ENCODE data around the gene P2RX1.
A peak's percentile ranks its signal among the peaks of the same experiment; 100 is the strongest.
"Not testable (repeated sequence)": the region's sequence is repeated elsewhere in the genome, so short reads cannot be mapped to it uniquely, and the experiment has no call there.

P2RX1 gene

DNA sequence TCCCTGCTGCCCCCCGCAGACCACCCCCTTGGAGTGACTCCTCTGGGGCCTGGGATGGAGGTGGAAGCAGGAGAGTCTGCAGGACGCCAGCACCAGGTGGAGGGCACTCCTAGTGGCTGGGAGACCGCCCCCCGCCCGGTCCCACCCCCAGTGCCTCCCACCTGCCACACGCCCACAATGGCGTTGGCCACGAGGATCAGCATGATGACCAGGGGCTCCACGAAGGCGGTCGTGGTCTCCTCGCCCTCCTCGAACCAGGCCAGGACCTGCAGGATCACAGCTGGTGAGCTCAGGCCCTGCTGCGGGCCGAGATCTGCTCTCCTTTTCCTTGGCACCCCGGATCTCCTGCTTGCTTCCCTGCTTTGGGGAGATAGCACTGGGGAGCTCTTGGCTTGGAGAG, 35.2 kb upstream of the P2RX1 start:
- DNase-seq (ENCODE audit: low spot score), result no peak

DNA sequence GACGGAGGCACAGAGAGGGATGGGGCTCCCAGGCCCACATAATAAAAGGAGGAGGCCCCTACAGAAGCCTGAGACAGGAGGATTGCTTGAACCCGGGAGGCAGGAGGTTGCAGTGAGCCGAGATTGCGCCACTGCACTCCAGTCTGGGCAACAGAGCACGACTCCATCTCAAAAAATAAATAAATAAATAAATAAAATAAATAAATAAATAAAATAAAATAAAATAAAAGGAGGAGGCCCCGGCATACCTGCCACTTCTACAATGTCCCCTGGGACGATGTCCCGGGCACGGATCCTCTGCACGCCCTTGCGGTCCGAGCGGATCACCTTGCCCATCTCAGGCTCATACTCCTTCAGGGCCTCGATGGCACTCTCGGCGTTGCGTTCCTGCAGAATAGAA, 34.7 kb upstream of the P2RX1 start:
- no peak for DNase-seq (ENCODE audit: low spot score)

DNA sequence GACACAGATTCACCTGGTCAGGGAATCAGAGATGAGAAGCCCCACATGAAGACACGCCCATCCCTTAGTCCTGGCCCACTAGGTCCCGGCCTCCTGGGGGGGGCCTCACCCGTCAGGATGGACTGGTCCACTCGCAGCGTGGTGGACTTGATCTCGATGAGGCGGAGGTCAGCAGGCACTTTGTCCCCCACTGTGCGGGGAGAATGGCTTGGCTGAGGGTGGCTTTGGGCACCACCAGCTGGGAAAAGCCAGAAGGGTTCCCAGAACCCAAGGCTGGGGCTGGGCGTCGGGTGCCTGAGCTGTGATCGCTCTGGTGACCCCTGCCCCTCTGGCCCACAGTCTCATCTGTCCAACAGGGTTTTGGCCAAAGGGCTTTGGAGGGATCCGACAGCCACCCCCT, 34.3 kb upstream of the P2RX1 start:
- no peak for DNase-seq (ENCODE audit: low spot score)

DNA sequence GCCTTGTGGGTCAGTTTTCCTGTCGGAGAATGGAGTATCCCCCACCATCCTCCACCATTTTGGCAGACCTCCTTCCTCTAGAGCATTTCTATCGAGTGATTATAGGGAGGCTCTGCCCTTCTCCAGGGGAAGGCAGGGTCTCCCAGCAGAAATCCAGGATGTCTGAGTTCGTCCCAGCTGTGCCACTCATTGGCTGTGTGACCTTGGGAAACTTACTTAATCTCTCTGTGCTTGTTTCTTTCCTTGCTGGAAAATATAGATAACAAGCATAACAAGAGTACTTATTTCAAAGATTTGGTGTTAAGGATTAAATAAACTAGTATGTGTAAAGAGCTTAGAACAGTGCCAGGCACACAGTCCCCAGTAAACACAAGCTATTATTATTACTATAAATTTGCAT, 33.2 kb upstream of the P2RX1 start:
- no peak for DNase-seq (ENCODE audit: low spot score)

DNA sequence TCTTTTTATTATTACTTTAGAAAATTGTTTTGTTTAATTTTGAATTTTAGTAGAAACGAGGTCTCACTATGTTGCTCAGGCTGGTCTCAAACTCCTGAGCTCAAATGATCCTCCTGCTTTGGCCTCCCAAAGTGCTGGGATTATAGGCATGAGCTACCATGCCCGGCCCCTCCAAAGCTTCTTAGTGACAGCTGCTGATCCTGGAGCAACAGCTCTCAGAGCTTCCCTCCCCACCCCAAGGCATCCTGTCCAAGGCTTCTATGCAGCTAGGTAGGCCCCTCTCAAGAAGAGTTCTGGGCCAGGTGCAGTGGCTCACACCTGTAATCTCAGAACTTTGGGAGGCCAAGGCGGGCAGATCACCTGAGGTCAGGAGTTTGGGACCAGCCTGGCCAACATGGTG, 32.3 kb upstream of the P2RX1 start:
- not testable (repeated sequence) for DNase-seq (ENCODE audit: low spot score)

DNA sequence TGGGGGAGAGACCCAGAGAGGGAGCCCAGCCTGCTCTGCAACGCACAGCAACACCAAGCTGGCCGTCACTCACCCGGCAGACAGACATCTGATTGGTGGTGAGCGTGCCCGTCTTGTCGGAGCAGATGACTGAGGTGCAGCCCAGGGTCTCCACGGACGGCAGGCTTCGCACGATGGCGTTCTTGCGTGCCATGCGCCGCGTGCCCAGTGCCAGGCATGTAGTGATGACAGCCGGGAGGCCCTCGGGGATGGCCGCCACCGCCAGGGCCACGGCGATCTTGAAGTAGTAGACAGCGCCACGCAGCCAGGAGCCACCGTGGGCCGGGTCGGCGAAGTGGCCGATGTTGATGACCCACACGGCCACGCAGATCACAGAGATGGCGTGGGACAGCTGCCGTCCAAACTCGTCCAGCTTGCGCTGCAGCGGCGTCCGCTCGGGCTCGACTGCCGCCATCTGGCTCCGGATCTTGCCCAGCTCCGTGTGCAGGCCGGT, 31.1 kb upstream of the P2RX1 start:
- no peak for DNase-seq (ENCODE audit: low spot score)

DNA sequence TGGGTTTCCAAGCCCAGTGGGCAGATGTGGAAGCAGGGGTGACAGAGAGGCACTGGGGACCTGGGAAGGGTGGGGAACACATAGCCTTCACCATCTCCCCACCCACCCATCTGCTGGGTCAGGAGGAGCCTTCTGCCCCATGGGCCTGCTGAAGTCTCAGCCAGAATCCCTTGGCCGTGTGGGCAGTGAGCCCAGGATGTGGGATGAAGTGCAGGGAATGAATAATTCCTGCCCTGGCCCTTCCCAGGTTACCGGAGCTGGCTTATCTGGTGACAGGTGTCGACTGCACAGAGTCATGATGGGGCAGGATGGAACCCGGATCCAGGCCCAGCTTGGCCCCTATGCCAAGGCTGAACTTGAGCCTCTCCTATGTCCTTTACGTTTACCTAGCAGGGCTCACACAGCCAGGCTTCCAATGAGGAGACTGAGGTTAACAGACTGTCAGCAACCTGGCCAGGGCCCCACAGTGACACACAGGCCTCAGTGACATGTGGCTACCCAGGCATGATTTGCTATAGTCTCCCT, 30.5 kb upstream of the P2RX1 start:
- no peak for DNase-seq (ENCODE audit: low spot score)

DNA sequence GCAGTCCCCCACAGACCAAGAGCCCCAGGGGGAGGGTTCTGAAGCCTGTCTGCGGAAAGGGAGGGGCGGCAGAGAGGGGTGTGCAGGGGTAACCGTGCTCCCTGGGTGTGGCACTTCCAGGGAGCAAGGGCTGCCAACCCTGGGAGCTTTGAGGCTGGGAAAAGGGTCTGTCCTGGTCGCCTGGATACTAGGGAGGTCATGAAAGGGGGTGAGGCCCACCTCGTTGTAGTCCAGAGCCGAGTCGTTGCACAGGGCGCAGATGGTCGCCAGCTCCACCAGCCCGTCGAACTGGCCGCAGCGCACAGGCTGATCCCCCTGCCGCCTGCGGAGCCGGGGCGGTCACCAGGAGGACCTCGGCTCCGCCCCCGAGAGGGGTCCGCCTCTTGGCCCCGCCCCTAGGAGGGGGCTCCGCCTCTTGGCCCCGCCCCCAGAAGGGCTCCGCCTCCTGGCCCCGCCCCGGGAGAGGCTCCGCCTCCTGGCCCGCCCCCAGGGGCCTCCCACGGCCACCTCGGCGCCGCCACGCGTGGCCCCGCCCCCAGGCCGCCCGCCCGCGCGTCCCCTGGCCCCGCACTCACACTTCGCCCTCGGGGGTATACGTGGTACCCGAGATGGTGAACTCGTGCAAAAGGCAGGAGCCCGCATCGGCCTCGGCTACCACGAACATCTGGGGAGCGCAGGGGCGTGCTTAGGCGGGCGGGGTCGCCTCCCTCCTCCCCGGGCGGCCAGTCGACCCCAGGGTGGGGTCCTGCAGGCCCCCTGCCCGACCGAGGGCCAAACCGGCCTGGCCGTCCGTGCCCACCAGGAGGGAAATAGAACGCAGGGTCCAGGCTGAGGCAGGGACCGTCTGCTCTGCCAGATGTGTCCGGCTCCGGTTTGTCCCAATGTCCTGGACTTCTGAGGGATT, 28.5 kb upstream of the P2RX1 start:
- DNase-seq (ENCODE audit: low spot score), result peak; percentile 11

DNA sequence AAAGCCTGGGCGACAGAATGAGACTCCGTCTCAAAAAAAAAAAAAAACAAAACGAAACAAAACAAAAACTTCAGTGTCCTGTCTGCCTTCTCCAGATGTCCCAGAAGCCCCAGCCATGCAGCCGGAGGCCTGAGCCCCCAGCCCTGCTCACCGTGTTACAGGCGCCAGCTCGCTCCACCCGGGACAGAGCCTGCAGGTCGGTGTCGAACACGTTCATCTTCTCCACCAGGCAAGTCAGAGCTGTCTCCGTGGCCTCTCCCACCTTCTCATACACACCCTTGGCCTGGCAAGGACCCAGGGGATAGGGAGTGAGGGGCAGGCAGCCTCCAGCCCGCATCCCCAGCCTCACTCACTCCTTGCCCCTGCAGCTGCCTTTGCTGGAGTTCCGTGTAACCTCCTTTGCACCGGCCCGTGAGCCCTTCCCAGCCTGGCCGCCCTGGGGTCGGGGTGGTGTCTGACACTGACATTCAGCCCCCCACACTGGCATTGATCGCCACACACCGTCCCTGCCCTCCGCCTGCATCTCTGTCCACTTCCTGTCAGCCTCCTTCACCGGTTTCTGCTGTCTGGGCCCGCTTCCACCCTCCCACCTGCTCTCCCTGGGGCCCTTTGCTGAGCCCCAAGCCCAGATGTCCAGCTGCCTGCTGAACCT, 27.1 kb upstream of the P2RX1 start:
- DNase-seq (ENCODE audit: low spot score), result no peak

DNA sequence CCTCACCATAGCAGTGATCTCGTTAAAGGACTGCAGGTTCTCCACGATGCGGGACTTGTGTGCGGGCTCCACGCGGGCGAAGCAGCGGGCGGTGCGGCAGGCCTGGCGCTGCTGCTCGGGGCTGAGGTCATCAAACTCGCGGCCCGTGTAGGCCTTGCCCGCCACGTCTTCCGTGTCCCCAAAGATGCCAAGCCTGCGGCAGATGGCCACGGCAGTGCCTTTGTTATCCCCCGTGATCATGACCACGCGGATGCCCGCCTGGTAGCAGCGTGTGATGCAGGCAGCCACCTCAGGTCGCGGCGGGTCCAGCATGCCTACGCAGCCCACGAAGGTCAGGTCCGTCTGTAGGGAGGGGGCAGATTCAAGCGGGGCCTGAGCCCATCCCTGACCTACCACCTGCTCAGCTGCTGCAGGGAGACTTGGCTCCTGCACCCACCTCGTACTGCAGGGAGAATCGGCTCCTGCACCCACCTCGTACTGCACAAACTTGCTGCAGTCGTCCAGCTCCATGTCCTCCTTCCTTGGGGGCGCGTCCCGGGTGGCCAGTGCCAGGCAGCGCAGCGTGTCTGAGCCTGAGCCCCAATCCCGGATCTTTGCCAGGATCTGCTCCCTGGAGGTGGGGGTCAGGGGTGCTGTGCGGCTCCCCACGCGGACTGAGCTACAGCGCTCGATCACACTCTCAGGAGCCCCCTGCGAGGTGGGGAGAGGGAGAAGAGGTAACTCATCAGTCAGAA, 24.9 kb upstream of the P2RX1 start:
- no peak for DNase-seq (ENCODE audit: low spot score)

DNA sequence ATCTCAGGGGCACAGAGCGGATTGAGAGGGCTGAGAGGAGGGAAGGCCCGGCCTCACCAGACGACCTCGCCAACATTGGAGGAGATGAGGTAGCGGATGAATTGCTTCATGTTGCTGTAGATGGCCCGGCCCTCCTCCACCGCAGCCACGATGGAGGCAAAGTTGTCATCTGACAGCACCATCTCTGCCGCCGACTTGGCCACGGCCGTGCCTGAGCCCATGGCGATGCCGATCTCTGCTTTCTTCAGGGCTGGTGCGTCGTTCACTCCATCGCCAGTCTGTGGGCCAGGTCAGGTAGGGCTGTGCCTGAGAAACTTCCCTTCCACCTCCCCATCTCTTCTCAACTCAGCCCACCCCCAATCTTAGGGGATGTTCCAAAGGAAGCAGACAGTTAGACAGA, 21.1 kb upstream of the P2RX1 start:
- no peak for DNase-seq (ENCODE audit: low spot score)

DNA sequence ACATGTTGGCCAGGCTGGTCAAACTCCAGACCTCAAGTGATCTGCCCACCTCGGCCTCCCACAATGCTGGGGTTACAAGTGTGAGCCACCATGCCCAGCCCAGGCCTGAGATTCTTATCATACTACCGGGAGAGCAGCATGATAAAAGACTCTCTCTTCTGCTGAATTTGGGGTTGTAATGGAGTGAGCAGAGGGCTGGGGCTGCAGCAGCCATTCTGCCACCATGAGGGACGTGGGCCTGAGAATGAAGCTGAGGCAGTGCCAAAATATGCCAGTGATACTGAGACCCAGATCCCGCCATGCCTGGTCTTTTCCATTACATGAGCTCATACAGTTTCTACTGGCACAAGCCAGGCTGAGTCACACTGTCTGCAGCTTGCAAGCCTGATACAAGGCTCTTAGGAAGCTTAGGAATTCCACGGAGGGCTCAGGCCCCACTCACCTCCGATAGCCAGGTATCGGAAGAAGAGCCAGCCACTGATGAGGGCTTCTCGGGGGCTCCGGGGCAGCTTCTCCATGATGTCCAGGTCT, 19.6 kb upstream of the P2RX1 start:
- no peak for DNase-seq (ENCODE audit: low spot score)

DNA sequence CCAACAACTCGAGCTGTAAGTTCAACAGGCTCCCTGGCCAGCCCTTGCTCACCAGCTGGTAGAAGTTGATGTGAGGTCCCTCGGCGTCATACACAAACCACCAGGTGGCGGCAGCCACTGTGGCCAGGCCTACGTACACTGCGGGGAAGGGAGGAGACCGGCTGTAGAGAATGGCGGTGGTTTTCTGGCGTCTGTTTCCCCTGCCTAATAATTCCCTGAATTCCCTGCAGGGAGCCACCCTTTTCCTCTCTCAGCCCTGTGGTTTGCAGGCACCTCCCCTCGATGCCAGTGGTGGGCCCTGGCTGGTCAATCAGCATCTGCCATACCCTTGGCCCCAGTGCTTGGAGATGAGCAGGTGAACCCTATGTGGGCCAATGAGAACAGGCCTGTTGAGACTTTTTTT, 18.9 kb upstream of the P2RX1 start:
- no peak for DNase-seq (ENCODE audit: low spot score)

DNA sequence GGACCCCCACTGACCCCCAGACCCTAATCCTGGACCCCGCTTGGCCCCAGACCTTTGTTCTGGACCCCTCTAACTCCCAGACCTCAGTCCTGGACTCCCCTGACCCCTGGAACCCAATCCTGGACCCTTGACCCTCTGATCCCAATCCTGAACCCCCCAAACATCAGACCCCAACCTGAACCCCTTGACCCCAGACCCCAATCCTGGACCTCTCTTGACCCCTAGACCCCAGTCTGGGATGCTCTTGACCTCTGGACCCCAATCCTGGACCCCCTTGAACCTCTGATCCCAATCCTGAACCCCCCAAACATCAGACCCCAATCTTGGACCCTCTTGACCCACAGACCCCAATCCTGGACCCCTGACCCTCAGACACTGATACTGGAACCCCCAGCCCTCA, 13.5 kb upstream of the P2RX1 start:
- no peak for DNase-seq (ENCODE audit: low spot score)

DNA sequence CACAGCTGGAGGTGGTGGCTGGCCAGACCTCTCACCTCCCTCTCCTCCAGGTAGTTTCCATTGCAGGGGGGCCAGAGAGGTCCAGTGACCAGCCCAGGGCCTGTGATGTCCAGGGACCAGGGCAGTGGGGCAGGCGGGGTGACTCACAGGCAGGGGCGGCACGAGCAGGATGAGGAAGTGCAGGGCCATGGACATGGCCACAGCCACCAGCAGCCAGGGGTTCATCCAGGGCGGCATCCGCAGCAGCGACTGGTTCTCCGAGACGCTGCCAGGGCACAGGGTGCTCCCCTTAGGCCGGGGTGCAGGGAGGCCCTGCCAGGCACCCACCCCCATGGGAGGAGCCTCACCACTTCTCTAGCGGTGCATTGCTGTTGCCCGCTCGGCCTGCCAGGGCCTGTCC, 12.9 kb upstream of the P2RX1 start:
- DNase-seq (ENCODE audit: low spot score), result no peak

DNA sequence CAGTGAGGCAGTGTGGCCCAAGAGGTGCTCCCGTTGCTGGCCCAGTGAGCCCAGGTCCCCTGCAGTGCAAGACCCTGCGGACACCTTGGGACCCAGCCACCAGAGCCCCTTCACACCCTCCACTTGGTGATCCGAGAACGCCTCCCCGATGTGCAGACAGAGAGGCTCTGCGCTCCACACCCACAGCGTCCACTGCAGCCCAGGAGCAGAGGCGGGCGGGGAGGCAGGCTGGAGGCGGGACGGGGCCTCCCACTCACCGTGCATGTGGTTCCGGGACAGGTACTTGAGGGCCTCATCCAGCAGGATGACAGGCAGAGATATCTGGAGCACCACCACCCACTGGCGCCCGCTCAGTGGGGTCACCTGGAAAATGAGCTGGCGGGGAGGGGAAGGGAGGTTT, 12.1 kb upstream of the P2RX1 start:
- no peak for DNase-seq (ENCODE audit: low spot score)

DNA sequence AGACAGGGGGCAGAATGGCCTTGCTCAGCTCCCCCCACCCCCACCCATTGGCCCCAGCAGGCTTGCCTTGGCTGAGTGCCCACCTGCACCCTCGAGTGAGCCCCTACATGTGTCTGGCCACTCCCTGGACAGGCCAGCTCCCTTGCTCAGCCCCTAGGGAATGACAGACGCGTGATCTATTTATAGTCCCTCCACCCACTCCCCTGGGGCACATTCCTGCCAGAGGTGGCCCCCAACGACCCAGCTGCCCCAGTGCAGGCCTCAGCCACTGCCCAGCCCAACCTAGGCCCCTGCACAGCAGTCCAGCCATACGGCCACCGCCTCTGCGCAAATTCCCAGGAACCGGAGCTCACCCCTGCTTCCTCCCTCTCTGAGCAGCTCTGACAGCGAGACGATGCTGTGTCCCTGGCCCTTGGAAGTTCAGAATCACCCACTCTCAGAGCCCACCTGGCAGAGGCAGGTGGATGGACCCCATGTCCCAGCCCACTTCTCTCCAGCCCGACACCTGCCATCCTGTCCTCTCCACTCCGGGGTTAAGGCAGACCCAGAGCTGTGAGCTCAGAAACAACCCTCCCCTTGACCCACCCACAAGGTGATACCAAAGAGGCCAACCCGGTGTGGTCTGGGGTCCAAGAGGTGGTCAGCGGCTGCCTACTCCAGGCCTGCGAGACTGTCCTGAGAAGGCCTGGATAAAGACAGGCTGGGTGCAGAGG, 11.5 kb upstream of the P2RX1 start:
- no peak for DNase-seq (ENCODE audit: low spot score)

DNA sequence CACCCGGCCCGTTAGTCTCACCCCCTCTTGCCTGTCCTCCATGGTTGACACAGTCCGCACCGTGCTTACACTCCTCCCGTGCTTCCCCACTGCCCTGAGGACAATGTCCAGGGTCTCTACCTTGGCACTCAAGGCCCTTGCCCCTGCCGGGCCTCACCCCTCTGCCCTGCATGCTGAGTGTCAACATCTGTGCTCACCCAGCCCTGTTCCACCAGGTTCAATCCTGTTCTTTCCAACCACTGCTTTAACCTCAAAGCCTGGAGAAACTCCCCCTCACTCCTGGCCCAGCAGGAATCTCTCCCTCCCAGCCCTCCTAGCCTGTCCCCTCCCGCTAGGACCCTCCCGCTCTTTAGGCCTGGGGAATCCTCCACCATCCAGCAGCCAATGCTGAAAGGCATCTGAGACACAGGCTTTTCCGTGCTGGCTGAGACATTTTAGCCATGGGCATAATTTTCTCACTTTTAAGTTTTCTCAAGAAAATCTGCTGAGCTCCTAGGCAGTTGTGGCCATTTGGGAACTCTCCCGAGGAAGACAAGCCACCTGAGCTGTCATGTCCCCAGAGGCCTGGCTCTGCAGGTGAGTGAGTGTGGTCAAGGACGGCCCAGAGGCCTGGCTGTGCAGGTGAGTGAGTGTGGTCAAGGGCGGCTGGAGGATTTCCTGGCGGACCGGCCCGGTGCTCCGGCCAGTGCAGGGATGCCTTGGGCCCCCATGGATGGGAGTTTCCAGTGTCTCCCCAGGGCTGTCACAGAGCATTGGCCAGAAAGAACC, 10.8 kb upstream of the P2RX1 start:
- no peak for DNase-seq (ENCODE audit: low spot score)

DNA sequence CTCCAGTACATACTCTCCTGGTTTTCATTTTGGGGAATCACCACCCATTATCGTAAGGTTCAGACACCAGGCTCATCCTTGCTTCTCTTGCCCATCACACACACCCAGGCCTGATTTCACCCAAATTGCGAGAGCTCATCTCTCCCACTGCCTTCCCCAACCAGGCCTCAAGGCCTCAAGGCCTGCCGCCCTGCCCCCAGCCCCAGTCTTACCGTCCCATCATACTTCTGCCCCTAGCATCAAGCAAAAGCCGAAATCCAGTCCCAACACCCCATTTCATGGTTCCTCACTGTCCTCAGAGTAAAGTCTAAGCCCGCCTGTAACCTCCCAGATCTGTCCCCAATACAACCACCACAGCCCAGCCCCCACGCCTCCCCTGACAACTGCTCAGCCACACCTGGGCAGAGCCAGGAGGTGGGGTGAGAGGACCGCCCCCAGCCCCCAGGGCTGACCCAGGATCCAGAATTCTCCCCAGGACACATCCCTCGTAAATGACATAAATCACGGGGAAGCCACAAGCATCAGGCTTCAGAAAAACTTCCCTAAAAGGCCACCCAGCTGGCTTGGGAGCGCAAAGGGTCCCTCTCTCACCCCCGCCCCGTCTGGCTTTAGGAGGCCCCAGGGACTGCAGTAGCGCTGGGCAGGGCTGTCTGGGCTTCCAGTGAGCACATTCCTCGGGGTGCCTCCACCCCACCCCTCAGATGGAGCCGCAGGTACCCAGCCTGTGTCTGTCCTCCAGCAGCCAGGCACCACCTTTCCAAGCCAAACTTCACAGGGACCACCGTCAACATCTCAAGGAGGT, 9.6 kb upstream of the P2RX1 start:
- DNase-seq (ENCODE audit: low spot score), result no peak
